ENCODE data around the gene LAMB2.
A peak's percentile ranks its signal among the peaks of the same experiment; 100 is the strongest.

LAMB2 gene

DNA sequence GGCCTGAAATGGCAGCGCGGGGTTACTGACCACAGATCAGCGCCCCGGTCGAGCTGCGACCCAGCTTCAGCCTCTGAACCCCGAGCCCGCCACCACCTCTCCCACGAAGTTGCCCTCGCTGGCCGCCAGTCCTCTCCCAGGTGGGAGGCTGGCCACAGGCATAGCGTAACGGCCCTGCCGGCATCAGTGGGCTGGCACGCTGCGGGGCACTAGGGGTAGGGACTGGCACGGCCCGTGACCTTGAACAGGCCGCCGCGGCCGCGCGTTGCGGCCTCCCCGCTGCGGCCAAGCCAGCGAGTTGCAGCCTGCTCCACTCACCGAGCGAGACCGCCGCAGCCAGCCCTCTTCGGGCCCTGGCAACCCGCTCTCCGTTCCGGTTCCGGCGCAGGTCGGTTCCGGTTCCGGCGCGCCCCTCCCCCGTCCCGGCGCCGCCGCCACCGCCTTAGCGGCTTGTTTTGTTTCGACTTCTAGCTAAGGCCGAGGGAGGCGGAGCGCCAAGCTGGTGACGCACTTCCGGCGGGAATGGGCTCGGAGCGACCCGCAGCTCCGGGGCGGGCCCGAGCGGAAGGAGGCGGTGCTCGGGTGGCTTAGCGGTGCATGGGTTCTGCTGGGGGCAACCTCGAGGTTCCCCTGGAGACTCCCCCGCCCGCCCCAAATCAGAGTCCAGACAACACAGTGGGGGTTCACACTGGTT, 12.3 kb downstream of the LAMB2 start, which contains the start of gene USP19:
Gene USP19, minus strand, starts transcription at position 386 of the 694 bp plus-strand sequence. CDS start 1,678 bp downstream, outside the sequence.
- peak; percentile 92 for DNase-seq

DNA sequence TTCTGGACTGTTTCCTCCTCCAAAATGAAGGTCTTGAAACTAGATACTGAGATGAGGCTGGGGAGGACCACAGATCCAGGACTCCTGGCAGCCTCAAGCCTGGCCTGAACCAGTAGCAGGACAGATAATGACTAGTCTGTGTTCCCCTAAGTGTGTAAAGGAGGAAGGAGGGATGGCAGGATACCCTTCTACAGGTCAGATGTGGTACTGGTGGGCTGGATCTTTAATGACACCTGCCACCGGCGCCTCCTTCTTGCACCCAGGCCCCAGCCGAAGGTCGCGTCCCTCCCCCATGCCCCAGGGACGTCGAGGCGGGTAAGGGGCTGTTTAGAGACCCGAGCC, 12.8 kb downstream of the LAMB2 start:
- DNase-seq: peak; percentile 30

DNA sequence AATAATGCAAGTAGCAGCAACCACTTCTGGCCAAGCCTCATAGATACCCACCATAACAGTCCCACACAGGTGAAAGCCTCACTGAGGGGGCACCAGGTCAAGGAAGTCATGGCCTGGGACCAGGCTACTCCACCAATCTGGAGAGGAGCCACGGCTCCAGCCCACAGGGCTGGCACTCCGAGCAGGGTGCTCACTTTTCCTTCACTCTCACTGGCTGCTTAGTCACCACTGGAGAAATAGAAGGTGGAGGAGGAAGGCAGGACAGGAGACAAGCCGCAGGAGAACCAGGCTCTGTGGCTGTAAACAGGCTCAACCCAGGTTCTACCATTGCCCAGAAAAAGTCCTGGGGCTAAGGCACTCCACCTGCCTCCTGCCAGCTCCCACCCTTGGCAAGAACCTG, 13.4 kb downstream of the LAMB2 start:
- no peak for DNase-seq

DNA sequence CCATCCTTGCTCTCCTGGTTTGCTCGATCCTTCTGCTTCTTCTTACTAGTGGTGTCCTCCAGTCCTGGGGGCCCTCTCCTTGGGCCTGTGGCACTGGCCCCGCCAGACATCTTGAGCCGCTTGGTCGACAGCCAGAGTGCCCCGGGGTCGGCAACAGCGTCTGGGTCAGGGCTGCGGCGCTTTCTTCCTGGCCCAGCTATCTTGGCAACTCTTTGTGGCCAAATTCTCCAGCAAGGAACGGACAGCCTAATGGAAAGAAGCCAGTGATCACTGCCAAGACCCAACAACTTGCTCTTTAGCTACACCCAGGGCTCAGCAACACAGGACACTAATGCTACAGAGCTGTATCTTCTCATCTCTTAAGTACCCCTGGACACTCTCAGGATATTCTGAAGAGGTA, 13.8 kb downstream of the LAMB2 start:
- DNase-seq: no peak

DNA sequence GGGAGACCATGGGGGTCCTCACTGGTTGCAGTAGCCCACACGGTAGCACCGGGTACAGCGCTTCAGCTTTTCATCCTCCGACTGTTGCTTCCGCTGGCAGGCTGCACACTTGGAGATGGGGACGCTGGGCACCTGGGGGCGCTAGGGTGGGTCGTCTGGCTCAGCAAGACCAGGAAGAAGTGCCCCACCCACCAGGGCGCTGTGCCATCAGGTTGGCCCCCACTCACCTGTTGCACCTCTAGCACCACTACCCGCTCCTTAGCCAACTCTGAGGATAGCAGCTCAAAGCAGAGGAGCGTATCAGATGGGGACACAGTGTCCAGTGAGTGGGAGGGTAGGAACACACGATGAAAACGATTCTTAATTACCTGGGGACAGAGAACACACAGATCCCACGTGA, 20.6 kb downstream of the LAMB2 start:
- DNase-seq: no peak

DNA sequence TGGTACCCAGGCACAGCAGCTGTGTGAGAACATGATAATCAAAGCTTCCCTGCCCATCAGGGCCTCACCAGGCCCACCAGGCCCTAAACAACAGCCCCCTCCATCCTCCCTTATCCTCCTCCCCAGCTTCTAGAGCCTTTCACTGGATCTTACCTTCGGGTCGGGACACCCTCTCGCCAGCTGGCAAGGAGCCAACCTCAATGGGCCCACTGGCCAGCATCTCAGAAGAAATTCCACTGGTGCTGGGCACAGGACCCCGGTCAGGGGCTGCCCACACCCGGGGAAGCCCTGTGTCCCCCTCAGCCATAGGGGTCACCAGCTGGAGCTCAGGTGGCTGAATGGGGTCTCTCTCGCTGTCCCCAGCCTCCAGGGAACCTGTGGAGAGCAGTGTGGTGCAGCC, 21.5 kb downstream of the LAMB2 start:
- DNase-seq: no peak

DNA sequence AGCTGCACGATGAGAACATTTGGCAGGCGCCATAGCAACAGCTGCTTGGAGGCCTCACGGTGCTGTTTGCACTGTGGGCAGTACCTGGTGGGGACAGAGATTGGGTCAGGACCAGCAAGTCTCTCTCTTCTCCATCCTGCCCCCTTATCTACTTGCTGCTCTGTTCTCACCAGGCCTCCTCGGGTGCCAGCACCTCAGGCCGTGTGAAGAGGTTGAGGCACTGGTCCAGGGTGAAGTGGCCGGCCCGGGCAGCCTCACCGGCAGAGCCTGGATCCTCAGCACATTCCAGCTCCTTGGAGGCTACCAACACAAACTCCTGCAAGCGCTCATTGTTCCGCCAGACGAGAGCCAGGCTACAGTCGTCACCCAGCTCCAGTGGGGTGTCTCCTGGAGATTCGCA, 22.1 kb downstream of the LAMB2 start:
- DNase-seq: no peak

DNA sequence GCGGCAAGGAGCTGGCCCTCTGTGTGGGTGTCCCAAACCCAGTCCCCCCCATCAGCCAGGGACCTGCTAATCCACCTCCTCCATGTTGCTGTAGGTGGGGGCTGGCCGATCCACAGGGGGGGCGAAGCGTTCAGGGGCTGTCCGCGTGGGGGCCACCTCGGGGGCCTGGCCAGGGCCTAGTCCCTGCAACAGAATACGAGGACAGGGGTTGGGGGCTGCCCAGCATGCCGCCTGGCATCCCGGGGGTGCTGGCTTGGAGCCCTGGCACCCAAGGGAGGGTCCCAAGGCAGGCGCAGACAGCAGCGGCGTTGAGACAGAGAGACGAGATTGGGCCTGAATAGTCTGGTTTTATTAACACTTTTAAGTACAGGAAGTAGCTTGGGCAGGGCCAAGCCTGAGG, 24.5 kb downstream of the LAMB2 start:
- DNase-seq: no peak

DNA sequence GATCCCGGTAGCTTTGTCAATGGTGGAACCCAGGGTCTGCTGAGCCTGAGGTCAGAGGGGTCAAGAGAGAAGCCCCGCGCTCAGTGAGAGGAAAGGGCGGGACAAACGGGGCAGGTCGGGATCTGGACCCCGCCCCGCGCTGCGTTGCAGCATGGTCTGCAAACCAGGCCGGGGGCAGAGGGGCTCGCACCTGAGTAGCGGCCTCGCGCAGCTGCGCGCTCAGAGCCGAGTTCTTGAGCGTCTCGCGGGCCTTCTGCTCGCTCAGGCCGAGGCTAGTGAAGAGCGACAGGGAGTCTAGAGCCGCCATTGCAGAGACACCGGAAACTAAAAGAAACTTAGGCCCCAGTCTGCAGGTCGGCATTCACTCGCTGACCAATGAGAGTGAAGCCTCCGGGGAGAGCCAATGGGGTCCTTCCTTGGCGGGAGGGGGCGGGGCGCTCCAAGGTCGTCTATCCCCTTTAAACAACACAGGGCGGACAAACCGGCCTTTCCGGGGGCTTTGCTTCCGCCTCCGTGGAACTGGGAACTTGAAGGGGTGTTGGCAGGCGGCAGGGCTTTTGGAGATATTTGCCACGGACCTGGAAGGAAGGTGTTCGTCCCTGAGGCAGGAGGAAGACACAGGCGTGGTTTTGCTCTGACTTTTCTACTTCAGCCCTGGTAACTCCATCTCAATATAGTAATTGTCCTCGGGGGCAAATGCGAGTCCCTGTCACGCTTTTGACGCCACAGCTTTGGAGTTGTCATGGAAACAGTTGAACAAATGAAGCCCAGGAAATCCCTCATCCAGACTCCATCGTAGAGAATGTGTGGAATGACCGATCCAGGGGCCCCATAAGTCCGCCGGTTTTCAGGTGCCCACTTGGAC, 28.2 kb downstream of the LAMB2 start, which contains the start of gene QARS1:
Gene QARS1, minus strand, starts transcription at position 331 of the 865 bp plus-strand sequence. Its CDS starts 24 bp downstream, at position 307.
- peak; percentile 87 for DNase-seq

DNA sequence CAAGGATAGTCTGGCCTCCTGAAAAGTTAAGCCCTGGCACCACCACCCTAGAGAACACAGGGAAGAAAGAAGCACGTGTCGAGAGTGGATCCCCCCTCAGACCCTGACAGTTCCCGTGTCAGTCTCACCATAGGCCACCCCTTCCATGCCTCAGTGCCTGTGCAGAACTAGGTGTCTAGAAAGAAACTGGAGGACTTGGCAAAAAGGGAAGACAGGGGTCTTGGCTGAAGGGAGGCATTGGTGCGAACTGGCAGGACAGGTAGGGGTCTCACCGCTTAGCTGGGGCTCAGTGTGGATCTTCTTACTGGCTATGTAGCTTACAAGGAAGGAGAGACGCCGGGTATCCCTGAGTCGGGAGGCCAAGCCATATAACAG, 28.8 kb downstream of the LAMB2 start:
- DNase-seq: no peak

DNA sequence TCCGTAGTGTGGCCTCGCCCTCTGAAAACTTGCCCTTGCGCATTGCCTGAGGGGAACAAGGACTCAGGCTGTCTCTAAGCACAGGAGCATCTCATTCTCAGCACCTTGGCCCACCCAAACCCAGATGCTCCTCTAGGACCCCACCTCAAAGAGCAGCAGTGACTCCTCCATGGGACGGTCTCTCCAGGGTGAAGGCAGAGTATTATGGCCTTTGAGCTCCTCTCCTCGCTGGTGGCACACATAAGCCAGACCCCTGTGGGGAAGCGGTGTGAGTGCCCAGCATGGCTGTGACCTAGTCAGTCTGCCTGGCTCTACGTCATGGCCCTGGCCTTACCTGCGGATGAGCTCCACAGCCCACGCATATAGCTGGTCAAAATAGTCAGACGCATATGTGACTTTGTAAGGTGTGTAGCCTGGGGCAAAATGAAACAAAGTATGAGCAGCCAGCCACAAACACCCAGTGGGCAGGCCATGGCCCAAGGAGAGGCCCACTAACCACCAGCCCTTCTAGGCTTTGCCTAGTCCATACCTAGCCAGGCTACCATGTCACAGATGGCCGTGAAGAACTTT, 32.7 kb downstream of the LAMB2 start:
- DNase-seq: no peak

DNA sequence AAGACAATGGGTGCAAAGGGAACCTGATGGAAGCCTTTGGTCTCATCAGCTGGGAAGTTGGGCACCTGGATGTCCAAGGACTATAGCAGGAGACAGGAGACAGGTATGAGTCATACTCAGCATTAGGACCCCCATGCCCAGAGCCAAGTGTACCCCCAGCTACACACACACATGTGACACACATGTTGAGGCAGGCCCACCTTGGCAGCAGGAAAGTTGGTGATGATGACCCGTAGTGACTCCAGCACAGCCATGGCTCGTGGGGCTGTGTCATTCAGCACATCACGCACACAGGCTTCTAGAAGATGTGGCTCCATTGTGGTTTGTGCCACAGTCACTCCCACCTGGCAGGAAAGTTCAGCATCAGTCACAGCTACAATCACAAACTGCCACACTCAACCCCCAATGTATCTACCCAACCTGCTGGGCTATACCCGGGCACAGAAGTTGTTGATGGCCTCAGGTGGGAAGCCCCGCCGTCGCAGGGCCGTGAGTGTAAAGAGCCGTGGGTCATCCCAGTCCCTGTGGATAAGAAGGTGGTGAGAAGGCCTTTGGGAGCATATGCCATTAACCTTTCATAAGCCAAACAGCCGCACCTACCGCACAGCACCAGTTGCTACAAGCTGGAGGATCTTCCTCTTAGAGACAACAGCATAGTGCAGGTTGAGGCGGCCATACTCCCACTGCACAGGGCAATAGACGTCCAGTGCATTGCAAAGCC, 33.8 kb downstream of the LAMB2 start:
- no peak for DNase-seq

DNA sequence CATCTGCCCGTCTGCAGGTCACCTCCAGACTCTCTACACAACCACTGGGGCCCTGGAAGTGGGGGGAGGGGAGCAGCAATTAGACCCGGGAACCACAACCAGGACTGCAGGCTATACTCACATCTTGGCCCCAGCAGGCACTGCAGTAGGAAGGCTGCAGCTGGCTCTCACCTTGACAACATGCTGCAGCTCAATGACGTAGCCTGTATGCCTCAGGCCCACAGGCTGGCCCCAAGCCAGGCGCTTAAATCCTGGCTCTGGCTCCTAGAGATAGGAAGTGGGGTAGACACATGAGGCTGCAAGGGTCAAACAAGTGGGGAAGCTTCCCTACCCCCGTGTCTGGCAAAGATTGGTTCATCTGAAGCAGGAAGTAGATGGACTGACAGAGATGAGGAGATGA, 34.4 kb downstream of the LAMB2 start:
- no peak for DNase-seq

DNA sequence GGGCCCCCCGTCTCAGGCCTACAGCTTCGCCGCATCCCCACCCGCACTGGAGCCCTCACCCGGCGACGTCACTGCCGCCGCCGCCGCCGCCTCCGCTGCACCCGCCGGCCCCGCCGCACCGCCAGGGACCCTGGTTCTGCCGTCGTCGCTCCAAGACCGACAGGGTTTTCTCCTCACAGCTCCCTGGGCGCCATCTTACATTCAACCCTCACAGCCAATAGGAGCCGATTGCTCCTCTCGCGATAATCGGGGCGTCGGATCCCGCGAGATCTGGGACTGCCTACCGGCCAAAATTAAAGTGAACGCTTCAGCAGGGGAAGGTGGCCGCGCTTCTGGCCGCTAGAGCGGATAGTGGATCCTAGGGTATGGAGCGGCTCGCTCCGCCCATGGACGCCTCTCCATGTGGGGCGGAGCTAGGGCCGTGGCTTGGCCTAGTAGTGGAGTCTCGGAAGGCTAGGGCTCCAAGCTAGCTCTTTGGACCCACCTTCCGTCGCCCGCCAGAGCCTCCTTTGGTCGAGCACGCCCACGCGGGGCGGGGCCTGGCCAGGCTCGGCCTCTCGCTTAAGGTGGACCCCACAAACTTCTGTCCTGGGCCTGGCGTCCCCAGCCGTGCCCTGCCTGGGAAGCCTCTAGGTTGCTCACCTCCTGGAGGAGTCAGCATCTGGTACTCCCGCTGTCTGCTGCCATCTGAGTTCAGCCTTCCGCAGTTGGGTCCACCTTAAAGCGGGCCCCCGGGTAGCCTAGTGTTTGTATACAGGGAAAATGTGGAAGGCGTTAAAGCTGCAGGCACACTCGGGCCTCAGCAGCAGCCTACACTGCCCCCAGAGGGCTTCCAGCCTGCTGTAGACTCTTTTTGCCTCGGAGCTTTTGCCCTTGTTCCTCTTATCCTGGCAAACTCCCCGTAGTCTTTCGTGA, 38.7 kb downstream of the LAMB2 start, which contains the start of gene QRICH1:
Gene QRICH1, minus strand, starts transcription at position 219 of the 915 bp plus-strand sequence. CDS start 17,054 bp downstream, outside the sequence.
- DNase-seq: peak; percentile 97

DNA sequence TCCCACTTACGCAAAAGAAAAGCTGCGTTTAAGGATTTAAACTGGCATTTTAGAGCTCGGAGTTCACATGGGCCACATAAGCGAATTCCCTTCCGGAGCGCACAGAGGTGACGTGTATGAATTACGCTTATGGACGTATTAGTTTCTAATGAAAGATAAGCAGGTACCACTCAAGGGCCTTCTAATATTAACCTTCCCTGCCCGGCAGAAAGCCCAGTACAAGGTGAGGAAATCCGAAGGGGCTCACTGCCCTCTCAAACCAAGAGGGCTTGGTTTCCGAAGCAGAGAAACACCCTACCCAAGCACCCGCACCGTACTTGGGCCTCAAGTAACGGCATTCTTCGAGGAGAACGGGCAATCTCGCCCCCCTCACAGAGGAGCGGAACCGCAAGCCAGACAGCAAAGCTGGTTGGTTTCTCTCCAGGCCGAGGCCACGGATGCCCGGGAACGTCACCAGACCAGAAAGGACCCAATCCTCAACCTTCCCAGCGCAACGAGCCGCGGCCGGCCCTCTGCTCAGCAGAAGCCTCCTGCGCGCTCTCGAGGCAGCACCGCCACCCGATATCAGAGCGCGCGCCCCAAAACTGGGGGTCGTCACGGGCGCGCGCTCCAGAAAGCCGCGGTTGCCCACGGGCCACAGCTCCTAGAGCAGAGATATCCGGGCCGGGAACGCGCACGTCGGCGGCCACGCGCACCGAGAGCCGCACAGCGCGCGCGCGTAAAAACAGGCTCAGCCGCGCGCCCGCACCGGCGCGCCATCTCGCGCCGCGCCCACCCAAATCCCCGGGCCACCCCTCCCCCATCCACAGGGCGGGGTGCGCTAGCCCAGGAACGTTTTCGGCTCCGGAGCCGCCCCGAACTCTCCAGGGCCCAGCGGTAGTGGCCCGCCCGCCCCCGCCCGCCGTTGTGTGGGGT, 39.7 kb downstream of the LAMB2 start:
- DNase-seq: peak; percentile 75

DNA sequence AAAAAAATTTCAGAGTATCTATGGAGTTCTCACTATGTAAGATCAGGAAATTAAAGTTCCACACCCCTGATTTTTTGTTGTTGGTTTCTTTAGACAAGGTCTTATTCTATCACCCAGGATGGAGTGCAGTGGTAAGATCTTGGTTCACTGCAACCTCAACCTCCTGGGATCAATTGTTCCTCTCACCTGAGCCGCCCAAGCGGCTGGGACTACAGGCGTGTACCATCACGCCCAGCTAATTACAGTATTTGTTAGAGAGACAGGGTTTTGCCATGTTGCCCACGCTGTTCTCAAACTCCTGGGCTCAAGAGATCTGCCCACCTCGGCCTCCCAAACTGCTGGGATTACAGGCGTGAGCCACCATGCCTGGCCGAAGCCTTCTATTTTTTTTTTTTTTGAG, 51.4 kb downstream of the LAMB2 start:
- DNase-seq: no peak

DNA sequence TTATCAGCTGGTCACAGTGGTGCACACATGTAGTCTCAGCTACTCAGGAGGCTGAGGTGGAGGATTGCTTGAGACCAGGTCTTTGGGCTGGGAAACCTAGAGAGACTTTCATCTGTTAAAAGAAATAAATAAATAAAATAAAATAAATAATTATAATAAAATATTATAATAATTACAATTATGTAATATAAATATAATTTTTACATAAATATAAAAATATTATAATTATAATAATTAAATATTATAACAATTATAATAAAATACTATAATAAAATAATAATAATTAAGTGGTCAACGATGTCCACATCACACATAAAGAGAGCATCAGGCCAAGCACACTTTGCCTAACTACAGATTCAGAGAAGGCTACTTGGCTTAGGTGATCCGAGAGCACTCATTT, 53.6 kb downstream of the LAMB2 start:
- no peak for DNase-seq

DNA sequence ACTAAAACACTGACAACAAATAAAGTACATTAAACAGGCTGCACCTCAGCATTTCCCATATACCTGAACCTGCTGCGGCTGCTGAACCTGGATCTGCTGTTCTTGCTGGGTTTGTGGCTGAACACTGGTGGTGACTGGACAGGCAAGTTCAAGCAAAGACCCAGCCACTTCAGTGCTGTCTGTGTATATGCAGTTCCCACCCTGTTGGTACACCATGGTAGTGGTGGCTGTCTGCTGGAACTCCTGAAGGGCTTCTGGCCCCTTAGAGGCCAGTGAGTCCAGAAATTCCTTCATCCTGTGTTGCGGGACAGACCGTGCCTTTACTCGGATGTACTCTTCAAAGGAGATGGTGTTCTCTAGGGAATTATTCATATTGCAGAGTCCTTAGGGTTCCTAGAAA, 56.2 kb downstream of the LAMB2 start:
- DNase-seq: no peak

DNA sequence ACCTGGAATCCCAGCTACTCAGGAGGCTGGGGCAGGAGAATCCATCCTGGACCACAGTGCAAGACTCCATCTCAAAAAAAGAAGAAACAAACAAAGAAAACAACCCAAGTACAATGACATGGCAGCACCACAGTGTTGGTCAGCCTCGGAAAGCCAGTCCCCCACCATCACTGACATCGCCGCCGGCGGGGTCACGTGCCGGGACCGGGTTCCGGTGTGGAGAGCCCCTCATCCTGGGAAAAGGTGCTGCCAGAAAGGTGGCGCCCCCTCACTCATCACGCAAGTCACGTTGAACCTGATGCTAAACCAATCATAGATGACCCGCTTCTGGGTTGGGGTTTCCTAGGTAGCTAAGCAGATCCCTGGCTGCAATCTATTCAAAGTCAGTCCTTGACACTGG, 56.7 kb downstream of the LAMB2 start:
- no peak for DNase-seq

Data from stimulated activated naive CD4-positive, alpha-beta T cell treated with Interleukin-2 at 50 U/mL for 16 hours (primary cell).